NK-92 (cell line): ENCODE measurements around the gene RNASE8.

Source experiments
- DNase-seq: peaks from one replicate; lab custom pipeline; 2025; ENCODE audit not compliant: unreplicated experiment; lab: John Stamatoyannopoulos, UW

RNASE8 gene

GRCh38 chr14:21071225-21072030, 13.8 kb downstream of the RNASE8 start:
- DNase-seq: no peak

- DNase-seq: no peak
Observed at GRCh38 chr14:21072031-21072473, 14.4 kb downstream of the RNASE8 start.

- DNase-seq: no peak
Observed at GRCh38 chr14:21072781-21073339, 15.2 kb downstream of the RNASE8 start.

GRCh38 chr14:21073921-21074320, 16.3 kb downstream of the RNASE8 start:
- DNase-seq: no peak

- no peak for DNase-seq
Observed at GRCh38 chr14:21074398-21075272, 17.0 kb downstream of the RNASE8 start.

- DNase-seq: no peak
Observed at GRCh38 chr14:21075719-21076437, 18.3 kb downstream of the RNASE8 start.

GRCh38 chr14:21077672-21078071, 20.1 kb downstream of the RNASE8 start:
- DNase-seq: no peak

- no peak for DNase-seq
Observed at GRCh38 chr14:21078287-21078686, 20.7 kb downstream of the RNASE8 start.

GRCh38 chr14:21078726-21079125, 21.1 kb downstream of the RNASE8 start:
- DNase-seq: no peak

- no peak for DNase-seq
Observed at GRCh38 chr14:21081521-21082142, 24.0 kb downstream of the RNASE8 start.

- DNase-seq: no peak
Observed at GRCh38 chr14:21083565-21084325, 26.1 kb downstream of the RNASE8 start.

GRCh38 chr14:21084396-21084795, 26.8 kb downstream of the RNASE8 start:
- DNase-seq: no peak

- no peak for DNase-seq
Observed at GRCh38 chr14:21084998-21085853, 27.6 kb downstream of the RNASE8 start.

GRCh38 chr14:21086908-21087293, 29.3 kb downstream of the RNASE8 start:
- no peak for DNase-seq

- DNase-seq: no peak
Observed at GRCh38 chr14:21087294-21088091, 29.9 kb downstream of the RNASE8 start.

- no peak for DNase-seq
Observed at GRCh38 chr14:21088687-21089086, 31.1 kb downstream of the RNASE8 start.

- DNase-seq: no peak
Observed at GRCh38 chr14:21089271-21089670, 31.6 kb downstream of the RNASE8 start.

- DNase-seq: no peak
Observed at GRCh38 chr14:21089877-21090193, 32.2 kb downstream of the RNASE8 start.
